GM21529 (cell line): ENCODE data around the gene HES4.
"Not testable (repeated sequence)": the region's sequence is repeated elsewhere in the genome, so short reads cannot be mapped to it uniquely, and the experiment has no call there.

Source experiments
- ATAC-seq: cut with Tn5 transposase; IDR thresholded peaks from one replicate; pipeline ENCODE4 v1.9.1; 2021; ENCODE audit not compliant: unreplicated experiment

The HES4 gene

GRCh38 chr1:1019122-1019999, 19.5 kb upstream of the HES4 start:
- peak; percentile 58 for ATAC-seq

- ATAC-seq = not testable (repeated sequence)
Observed at GRCh38 chr1:1018321-1018685, 18.4 kb upstream of the HES4 start.

GRCh38 chr1:1017397-1018320, 17.8 kb upstream of the HES4 start:
- not testable (repeated sequence) for ATAC-seq

GRCh38 chr1:1014799-1015681, 15.1 kb upstream of the HES4 start:
- no peak for ATAC-seq

- no peak for ATAC-seq
Observed at GRCh38 chr1:1013922-1014648, 14.2 kb upstream of the HES4 start.

GRCh38 chr1:1013105-1013921, 13.4 kb upstream of the HES4 start, which contains the start of gene ISG15:
Gene ISG15, plus strand, starts transcription at chr1:1013497. Its CDS starts 77 bp downstream, at chr1:1013574.
- peak; percentile 85 for ATAC-seq

GRCh38 chr1:1012736-1013104, 12.8 kb upstream of the HES4 start:
- ATAC-seq = not testable (repeated sequence)

GRCh38 chr1:1011396-1011949, 11.6 kb upstream of the HES4 start:
- ATAC-seq = no peak

- ATAC-seq = not testable (repeated sequence)
Observed at GRCh38 chr1:1010131-1010530, 10.2 kb upstream of the HES4 start.

GRCh38 chr1:1006305-1007159, 6.6 kb upstream of the HES4 start:
- ATAC-seq = no peak

- ATAC-seq = no peak
Observed at GRCh38 chr1:1005774-1006304, 5.9 kb upstream of the HES4 start.

GRCh38 chr1:1004780-1005697, 5.1 kb upstream of the HES4 start:
- ATAC-seq = no peak

GRCh38 chr1:1004420-1004779, 4.5 kb upstream of the HES4 start:
- no peak for ATAC-seq

GRCh38 chr1:1003618-1004419, 3.9 kb upstream of the HES4 start:
- ATAC-seq = no peak

GRCh38 chr1:1001057-1001783, 1.3 kb upstream of the HES4 start:
- no peak for ATAC-seq
